ENCODE results near the gene FAAH.

Gene FAAH

GRCh38 chr1:46451948-46452930 lies 58.1 kb downstream of the FAAH start:
- no peak for DNase-seq

- DNase-seq: no peak
Observed at GRCh38 chr1:46452931-46453325, 58.8 kb downstream of the FAAH start.

GRCh38 chr1:46453449-46453848 lies 59.3 kb downstream of the FAAH start:
- no peak for DNase-seq

GRCh38 chr1:46455951-46456350 lies 61.8 kb downstream of the FAAH start:
- DNase-seq: no peak

- no peak for DNase-seq
Observed at GRCh38 chr1:46456411-46456963, 62.4 kb downstream of the FAAH start.

GRCh38 chr1:46457178-46457577 lies 63.1 kb downstream of the FAAH start:
- DNase-seq: no peak

GRCh38 chr1:46458190-46458589 lies 64.1 kb downstream of the FAAH start:
- no peak for DNase-seq

GRCh38 chr1:46458846-46459245 lies 64.7 kb downstream of the FAAH start:
- DNase-seq: no peak

GRCh38 chr1:46459315-46459714 lies 65.2 kb downstream of the FAAH start:
- no peak for DNase-seq

- no peak for DNase-seq
Observed at GRCh38 chr1:46461017-46461808, 67.1 kb downstream of the FAAH start.

GRCh38 chr1:46461809-46462448 lies 67.8 kb downstream of the FAAH start:
- DNase-seq: no peak
